Heart right ventricle (tissue), 16 donors: ENCODE data around the gene ALDH1L1. TPM values are rescaled to one million over a fixed set of nuclear protein-coding genes. Genes with fewer than 3 reads are reported as not detected.

Source experiments
- ATAC-seq, 8 donors: fragments of 200-7000 bp; cut with Tn5 transposase; one replicate each; pipeline ENCODE4 v1.9.1; 2020; ENCODE audit warnings: mild to moderate bottlenecking in 8 of 8, moderate library complexity in 8 of 8, moderate number of reproducible peaks in 1 of 8
- DNase-seq, 2 donors: peaks; one replicate each; pipeline ENCODE4 v3.0.0-alpha.2; 2020
- H3K27ac ChIP-seq, 10 donors: fragments of 200-600 bp; sonication (generic) in 2 of 10; one replicate each; pipeline versions ENCODE4 v1.5.0 to v1.8.0; 2020 to 2022; ENCODE audit warnings: mild to moderate bottlenecking in 3 of 10
- H3K27me3 ChIP-seq, 7 donors: fragments of 200-600 bp; one replicate each; pipeline ENCODE4 v1.8.0; 2021 to 2022; ENCODE audit warnings: mild to moderate bottlenecking in 2 of 7
- H3K36me3 ChIP-seq, 9 donors: fragments of 200-600 bp; sonication (generic) in 1 of 9; one replicate each; pipeline versions ENCODE4 v1.5.0 to v1.8.0; 2020 to 2022; ENCODE audit warnings: mild to moderate bottlenecking in 2 of 9
- H3K4me1 ChIP-seq, 9 donors: fragments of 200-600 bp; sonication (generic) in 1 of 9; one replicate each; pipeline versions ENCODE4 v1.5.0 to v1.8.0; 2020 to 2022; ENCODE audit warnings: mild to moderate bottlenecking in 4 of 9
- H3K4me3 ChIP-seq, 10 donors: fragments of 200-600 bp; sonication (generic) in 2 of 10; one replicate each; pipeline versions ENCODE4 v1.5.0 to v1.8.0; 2020 to 2022; ENCODE audit warnings: mild to moderate bottlenecking in 7 of 10, moderate library complexity in 2 of 10
- H3K9me3 ChIP-seq, 11 donors: fragments of 200-600 bp in 10 of 11; sonication (generic) in 2 of 11; one replicate each; pipeline versions ENCODE4 v1.5.0 to v1.8.0; 2013 to 2022; ENCODE audit warnings: mild to moderate bottlenecking in 2 of 11, control low read depth in 1 of 11, moderate library complexity in 1 of 11
- WGBS, 2 donors: extraction: QIAGEN DNeasy Blood & Tissue Kit; methylation state at CpG; one replicate each; pipeline ENCODE4 v1.1.7; 2013; ENCODE audit warnings: inconsistent platforms in 1 of 2; 5-methylcytosine and 5-hydroxymethylcytosine counted together
- intact Hi-C, 10 donors: fragments of 100-400 bp; cut with DNase I; formaldehyde crosslinking; loops; one replicate each; pipeline versions ENCODE4 v1.11.1 to v1.14.2; 2022
- long read RNA-seq, 3 donors: library from polyadenylated mRNA; unstranded; transcript quantifications; one replicate each; pipeline ENCODE4 v2.0.0, GENCODE V29; 2020 to 2021
- polyA plus RNA-seq, 2 donors: library from polyadenylated mRNA; stranded (reverse); fragments of 200-250 nt; gene quantifications; one replicate each; pipeline ENCODE4 v1.2.3, GENCODE V29; 2013
- total RNA-seq, 10 donors: library from RNA; stranded (reverse); fragmentation: NEBNext Ultra II Directional in 3 of 10; extraction: Animal tissue kit (Norgen Biotek cat#: 25700) in 3 of 10; gene quantifications; one replicate each; pipeline versions ENCODE4 v1.2.1 to v1.2.4, GENCODE V29; 2021 to 2023
- TF ChIP-seq, protein P1 (sequence below), 9 donors: fragments of 200-600 bp; sonication (generic) in 2 of 9; IDR thresholded peaks; one replicate each; pipeline versions ENCODE4 v1.5.0 to v1.8.0; 2021 to 2022; ENCODE audit warnings: antibody characterized with exemption in 9 of 9, mild to moderate bottlenecking in 5 of 9, moderate library complexity in 1 of 9
- donor health status: Arrhythmogenic right ventricular cardiomyopathy.
- donor health status: ischemic (EF 13 %, LVEDD 7.1; RV severe dilation, severe dysfunction).
- donor health status: healthy with polysubstance abuse.
- donor health status: DM: no; HTN: yes; CAD: no.
- donor health status: DM: no; HTN: no; CAD: no.
- donor health status: ischemic (EF 25% LVEDD 6.9; RV normal size, moderate dysfunction).
- donor health status: ischemic (EF 25% LVEDD 5.7; RV mildly dilated, moderate dysfunction).
- donor health status: healthy.
- donor health status: DM: yes; HTN: yes; CAD: no.
- donor health status: Ischemic cardiomyopathy.
- donor health status: ischemic (EF 35%, LVEDD 5.7; RV mildly dilated, moderate dysfunction).
- donor health status: nonischemic (EF 11% LVEDD 7.7; RV severe dilation, severe dysfunction).
- donor health status: DM: yes; HTN: yes; CAD: no.
- donor health status: PGD.
- donor health status: ischemic (EF 29% LVEDD 5.4; RV normal size, mild dysfunction).
- donor health status: nonischemic (EF 23%, LVEDD 6.1; RV moderate dilation, normal function).

Gene ALDH1L1
- total RNA-seq (10 to 100 TPM; 25.5 to 45.9 (median 32.1) TPM), polyA plus RNA-seq (10 to 100 TPM; 14.9 to 27.0 TPM)
- long read RNA-seq, donor 1, transcript ALDH1L1-203 (23 exons, 3,277 nt) = major isoform, 66 of 96 reads
- long read RNA-seq, donor 1, partial matches to known transcripts = 9 of 96 reads
- long read RNA-seq, donor 1, other reads (novel, unspliced or antisense) = 21 of 96 reads
- long read RNA-seq, donor 2, transcript ALDH1L1-203 (23 exons, 3,277 nt) = major isoform, 77 of 144 reads
- long read RNA-seq, donor 2, partial matches to known transcripts = 31 of 144 reads
- long read RNA-seq, donor 2, other reads (novel, unspliced or antisense) = 34 of 144 reads
- long read RNA-seq, donor 3, transcript ALDH1L1-203 (23 exons, 3,277 nt) = major isoform, 40 of 85 reads
- long read RNA-seq, donor 3, partial matches to known transcripts = 27 of 85 reads
- long read RNA-seq, donor 3, other reads (novel, unspliced or antisense) = 18 of 85 reads

DNA sequence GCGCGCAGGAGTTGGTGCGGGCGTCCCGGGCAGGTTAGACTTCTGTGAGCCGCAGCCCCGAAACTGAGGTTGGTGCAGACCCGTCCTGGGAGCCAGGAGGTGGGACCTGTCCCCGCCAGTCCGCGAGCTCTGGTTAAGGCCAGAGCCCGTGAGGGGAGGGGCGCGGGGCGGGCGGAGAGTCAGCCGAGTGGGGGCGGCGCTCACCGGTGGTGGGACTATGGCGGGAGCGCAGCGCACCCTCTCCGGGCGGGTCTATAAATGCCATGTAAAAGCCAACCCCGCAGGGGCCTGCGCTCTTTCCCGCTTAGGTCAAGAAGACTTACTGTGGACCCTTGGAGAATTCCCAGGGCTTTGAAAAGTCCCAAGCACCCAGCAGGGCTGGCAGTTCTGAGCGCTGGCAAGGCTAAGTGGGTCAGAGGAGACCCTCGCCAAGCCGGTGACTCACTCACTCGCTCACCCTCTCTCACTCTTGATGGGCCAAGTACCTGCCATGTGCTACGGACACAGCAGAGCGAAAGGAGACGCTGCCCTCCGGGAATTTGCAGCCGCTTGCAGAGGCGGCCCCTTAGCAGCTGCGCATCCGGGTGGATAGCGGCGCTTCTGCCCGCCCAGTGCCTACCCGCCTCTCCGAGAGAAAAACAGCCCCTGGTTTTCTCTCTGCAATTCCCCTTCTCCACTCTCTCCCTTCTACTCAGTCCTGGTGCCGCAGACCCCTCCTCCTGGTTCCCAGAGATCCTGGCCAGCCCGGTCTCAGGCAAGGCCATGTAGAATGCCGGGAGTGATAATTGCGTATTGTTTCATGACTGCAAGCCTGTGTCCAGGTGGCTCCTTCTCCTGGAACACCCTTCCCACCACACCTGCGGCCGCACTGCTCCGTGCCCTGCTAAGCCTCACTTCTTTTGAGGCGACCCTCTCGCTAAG is at the start of gene ALDH1L1:
TSS of gene ALDH1L1 (minus strand) at position 110 of the 921 bp plus-strand sequence. CDS start 19,607 bp downstream, outside the sequence.
- peak within 1 kb of the TSS; percentile 51 to 81 (median 67) for H3K4me3 ChIP-seq
- peaks cover 0 to 4% (median 0%) of the 10 kb centered on the region in 11 donors for H3K9me3 ChIP-seq
- no peaks in the 10 kb centered on the region for H3K36me3 ChIP-seq
- ATAC-seq = peak; percentile 92 to 97 (median 95)
- H3K27ac ChIP-seq = peak within 1 kb of the TSS; percentile 77 to 95 (median 92)
- H3K4me1 ChIP-seq = peaks cover 0 to 27% (median 10%) of the 10 kb centered on the region in 9 donors
- peaks cover 0 to 37% (median 9%) of the 10 kb centered on the region in 7 donors for H3K27me3 ChIP-seq
- DNase-seq = peak; percentile 72 to 84
- intact Hi-C loops = loop anchor here in 1 of 10 donors (1.0 kb wide), 1 partner anchor 19 kb away; no protein-coding TSS in a partner anchor
- WGBS, 2 donors = 4 to 5% methylated on average over 52 to 54 of the region's 54 CpGs
- TF ChIP-seq, protein P1, sequence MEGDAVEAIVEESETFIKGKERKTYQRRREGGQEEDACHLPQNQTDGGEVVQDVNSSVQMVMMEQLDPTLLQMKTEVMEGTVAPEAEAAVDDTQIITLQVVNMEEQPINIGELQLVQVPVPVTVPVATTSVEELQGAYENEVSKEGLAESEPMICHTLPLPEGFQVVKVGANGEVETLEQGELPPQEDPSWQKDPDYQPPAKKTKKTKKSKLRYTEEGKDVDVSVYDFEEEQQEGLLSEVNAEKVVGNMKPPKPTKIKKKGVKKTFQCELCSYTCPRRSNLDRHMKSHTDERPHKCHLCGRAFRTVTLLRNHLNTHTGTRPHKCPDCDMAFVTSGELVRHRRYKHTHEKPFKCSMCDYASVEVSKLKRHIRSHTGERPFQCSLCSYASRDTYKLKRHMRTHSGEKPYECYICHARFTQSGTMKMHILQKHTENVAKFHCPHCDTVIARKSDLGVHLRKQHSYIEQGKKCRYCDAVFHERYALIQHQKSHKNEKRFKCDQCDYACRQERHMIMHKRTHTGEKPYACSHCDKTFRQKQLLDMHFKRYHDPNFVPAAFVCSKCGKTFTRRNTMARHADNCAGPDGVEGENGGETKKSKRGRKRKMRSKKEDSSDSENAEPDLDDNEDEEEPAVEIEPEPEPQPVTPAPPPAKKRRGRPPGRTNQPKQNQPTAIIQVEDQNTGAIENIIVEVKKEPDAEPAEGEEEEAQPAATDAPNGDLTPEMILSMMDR (IDR thresholded peaks at IDR 0.05) = peak in 1 of 9 donors; percentile 16

DNA sequence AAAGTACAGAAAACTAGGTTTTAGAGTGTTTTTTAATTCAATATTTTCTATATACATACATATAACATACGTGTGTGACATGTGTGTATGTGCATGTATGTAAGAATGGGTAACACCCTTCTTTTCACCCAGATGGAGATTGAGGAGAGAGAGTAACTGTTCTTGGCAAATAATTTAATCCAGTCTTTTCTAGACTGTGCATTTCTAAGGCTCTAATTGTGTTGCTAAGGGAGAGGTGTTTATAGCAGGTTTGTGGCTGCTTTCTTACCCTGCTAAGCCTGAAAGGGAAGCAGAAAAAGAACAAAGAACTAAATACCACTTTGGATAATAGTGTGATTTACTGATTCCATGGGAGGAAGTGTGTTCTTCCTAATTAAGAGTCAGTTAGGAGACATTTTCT is 46.0 kb upstream of the ALDH1L1 start:
- Histone ChIP-seq H3K27me3 (no peaks in the 10 kb centered on the region), H3K9me3 (peaks cover 0 to 17% (median 0%) of the 10 kb centered on the region in 11 donors), H3K27ac (no peak overlapping the region), H3K4me1 (no peaks in the 10 kb centered on the region), H3K36me3 (no peaks in the 10 kb centered on the region), H3K4me3 (no peak overlapping the region)
- intact Hi-C loops = no loop called here
- TF ChIP-seq, protein P1 (IDR thresholded peaks at IDR 0.05) = no peak
- 80 to 92% methylated on average over 1 of the region's 1 CpG for WGBS, 2 donors
- no peak for ATAC-seq
- DNase-seq = no peak

DNA sequence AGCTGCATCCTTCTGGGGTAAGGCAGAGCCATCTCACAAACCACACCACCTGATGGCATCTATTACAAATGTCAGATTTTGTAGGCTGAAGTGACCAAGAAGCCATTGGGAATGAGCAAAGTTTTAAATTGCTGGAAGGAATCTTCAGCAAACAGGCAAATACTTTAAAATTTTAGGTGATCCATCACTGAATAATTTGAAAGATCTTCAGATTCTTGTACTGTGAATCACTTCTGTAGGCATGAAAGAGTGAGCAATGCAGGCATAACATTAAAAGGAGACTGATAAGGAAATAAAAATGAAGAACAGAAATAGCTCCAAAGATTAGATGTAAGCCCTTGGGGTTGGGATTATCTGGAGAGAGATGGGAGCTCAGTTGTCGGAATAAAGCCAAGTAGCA is 36.0 kb upstream of the ALDH1L1 start:
- no peaks in the 10 kb centered on the region for H3K36me3 ChIP-seq
- no peak for ATAC-seq
- WGBS, 2 donors = 48 to 56% methylated on average over 1 of the region's 1 CpG
- peaks cover 0 to 8% (median 0%) of the 10 kb centered on the region in 11 donors for H3K9me3 ChIP-seq
- H3K4me3 ChIP-seq = no peak overlapping the region
- no peak for DNase-seq
- H3K27ac ChIP-seq = no peak overlapping the region
- peaks cover 0 to 65% (median 24%) of the 10 kb centered on the region in 7 donors for H3K27me3 ChIP-seq
- H3K4me1 ChIP-seq = peaks cover 0 to 21% (median 11%) of the 10 kb centered on the region in 9 donors
- TF ChIP-seq, protein P1 (IDR thresholded peaks at IDR 0.05) = no peak
- intact Hi-C loops = loop anchor here in 1 of 10 donors (10.0 kb wide), 1 partner anchor 82 kb away; no protein-coding TSS in a partner anchor
